H1 (cell line): ENCODE results near the gene UBE3B. TPM values are rescaled to one million over a fixed set of nuclear protein-coding genes. Genes with fewer than 3 reads are reported as not detected.

ENCODE experiments used
- CTCF ChIA-PET: fragments of 300-600 bp; sonication (Branson Sonifier 250); formaldehyde crosslinking; loops from one replicate; lab custom pipeline; 2021; ENCODE audit not compliant: partially characterized antibody; lab: Charles Lee
- POLR2A ChIA-PET: fragments of 300-600 bp; sonication (Branson Sonifier 250); formaldehyde crosslinking; loops from one replicate; lab custom pipeline; 2021; ENCODE audit warnings: inconsistent platforms; ENCODE audit not compliant: partially characterized antibody; lab: Charles Lee
- DNase-seq, 2 experiments: peaks; one replicate each; pipeline versions ENCODE4 v3.0.0 to v3.0.0-alpha.2; 2010 to 2022; ENCODE audit warnings: low spot score in 2 of 2, low read depth in 1 of 2, mixed read lengths in 1 of 2
- FAIRE-seq: peaks from 2 replicates; lab custom pipeline; 2011; peaks lifted over from hg19 to GRCh38; lab: Jason Lieb, UNC
- H2AFZ ChIP-seq: 2 replicates; pipeline ENCODE4 v1.8.1; 2012; ENCODE audit warnings: low read length, inconsistent platforms
- H2AK5ac ChIP-seq: 2 replicates; pipeline ENCODE4 v1.6.1; 2013; ENCODE audit warnings: low read depth, low read length
- H2BK120ac ChIP-seq: replicated peaks from 2 replicates; pipeline ENCODE3; 2013; ENCODE audit warnings: low read depth, low read length, inconsistent platforms
- H2BK12ac ChIP-seq: 2 replicates; pipeline ENCODE4 v1.6.1; 2013; ENCODE audit warnings: low read depth, low read length
- H2BK15ac ChIP-seq: 2 replicates; pipeline ENCODE4 v1.6.1; 2013; ENCODE audit warnings: low read length
- H2BK20ac ChIP-seq: 2 replicates; pipeline ENCODE4 v1.6.1; 2013; ENCODE audit warnings: low read length
- H2BK5ac ChIP-seq: 2 replicates; pipeline ENCODE4 v1.6.1; 2013; ENCODE audit warnings: low read depth, low read length
- H3K14ac ChIP-seq: 2 replicates; pipeline ENCODE4 v1.6.1; 2013; ENCODE audit warnings: inconsistent platforms; ENCODE audit not compliant: insufficient read length
- H3K18ac ChIP-seq: 2 replicates; pipeline ENCODE4 v1.6.1; 2013; ENCODE audit warnings: low read length; ENCODE audit errors: extremely low read depth
- H3K23ac ChIP-seq: 2 replicates; pipeline ENCODE4 v1.6.1; 2013; ENCODE audit warnings: inconsistent platforms; ENCODE audit not compliant: insufficient read length
- H3K23me2 ChIP-seq: 2 replicates; pipeline ENCODE4 v1.6.1; 2013; ENCODE audit warnings: low read depth, low read length
- H3K27ac ChIP-seq: 2 replicates; pipeline ENCODE4 v1.6.1; 2011; ENCODE audit warnings: low read depth, low read length, inconsistent platforms
- H3K27me3 ChIP-seq, 4 experiments: replicated peaks in 1 of 4; 1 replicate in 1 of 4; 2 replicates in 3 of 4; pipeline versions ENCODE4 v1.6.1 to v1.8.1; 2011 to 2013; ENCODE audit warnings: low read length in 3 of 4, mild to moderate bottlenecking in 3 of 4, inconsistent platforms in 2 of 4, mixed read lengths in 2 of 4, moderate library complexity in 1 of 4; ENCODE audit not compliant: control insufficient read depth in 3 of 4, insufficient read depth in 3 of 4; ENCODE audit errors: extremely low read depth in 1 of 4
- H3K36me3 ChIP-seq, 4 experiments: 2 replicates each; pipeline versions ENCODE4 v1.6.1 to v1.8.1; 2011 to 2013; ENCODE audit warnings: mild to moderate bottlenecking in 4 of 4, low read length in 3 of 4, moderate library complexity in 2 of 4, control low read depth in 1 of 4, inconsistent platforms in 1 of 4; ENCODE audit not compliant: insufficient read depth in 4 of 4, control insufficient read depth in 2 of 4
- H3K4ac ChIP-seq: replicated peaks from 2 replicates; pipeline ENCODE3; 2013; ENCODE audit warnings: low read length, low read depth, mixed read lengths, inconsistent platforms; ENCODE audit not compliant: insufficient read length
- H3K4me1 ChIP-seq, 4 experiments: replicated peaks in 1 of 4; 1 replicate in 1 of 4; 2 replicates in 3 of 4; pipeline versions ENCODE4 v1.6.1 to v1.8.1; 2011 to 2013; ENCODE audit warnings: low read length in 3 of 4, inconsistent platforms in 2 of 4, mixed read lengths in 1 of 4; ENCODE audit not compliant: insufficient read depth in 4 of 4, control insufficient read depth in 3 of 4
- H3K4me2 ChIP-seq, 2 experiments: 2 replicates each; pipeline versions ENCODE4 v1.6.1 to v1.8.1; 2011 to 2013; ENCODE audit warnings: low read depth in 2 of 2, low read length in 2 of 2, control low read depth in 1 of 2, inconsistent platforms in 1 of 2, mild to moderate bottlenecking in 1 of 2; ENCODE audit not compliant: insufficient read depth in 1 of 2
- H3K4me3 ChIP-seq, 4 experiments: fragments of 200-600, 300-600 bp in 1 of 4; sonication (generic), shearing (Covaris generic), sonication (Bioruptor Twin) in 1 of 4; 2 replicates each; pipeline versions ENCODE4 v1.5.1 to v1.8.1; 2011 to 2016; ENCODE audit warnings: low read length in 4 of 4, low read depth in 3 of 4, control low read depth in 2 of 4, inconsistent platforms in 2 of 4, mild to moderate bottlenecking in 2 of 4, mixed read lengths in 1 of 4, moderate library complexity in 1 of 4; ENCODE audit not compliant: insufficient read depth in 2 of 4; ENCODE audit errors: extremely low read depth in 1 of 4
- H3K56ac ChIP-seq: replicated peaks from 2 replicates; pipeline ENCODE3; 2013; ENCODE audit warnings: low read depth, mild to moderate bottlenecking, mixed read lengths, low read length, inconsistent platforms; ENCODE audit not compliant: insufficient read length
- H3K79me1 ChIP-seq: 2 replicates; pipeline ENCODE4 v1.6.1; 2013; ENCODE audit warnings: low read depth, low read length, control low read depth
- H3K79me2 ChIP-seq, 2 experiments: 2 replicates each; pipeline versions ENCODE4 v1.6.1 to v1.8.1; 2012 to 2013; ENCODE audit warnings: low read length in 2 of 2, mild to moderate bottlenecking in 2 of 2, inconsistent platforms in 1 of 2; ENCODE audit not compliant: insufficient read depth in 2 of 2, control insufficient read depth in 1 of 2
- H3K9ac ChIP-seq, 4 experiments: replicated peaks in 1 of 4; 1 replicate in 1 of 4; 2 replicates in 3 of 4; pipeline versions ENCODE4 v1.6.1 to v1.8.1; 2011 to 2013; ENCODE audit warnings: low read depth in 3 of 4, low read length in 3 of 4, control low read depth in 2 of 4, mild to moderate bottlenecking in 2 of 4, moderate library complexity in 2 of 4, inconsistent platforms in 1 of 4; ENCODE audit errors: extremely low read depth in 1 of 4
- H3K9me3 ChIP-seq, 2 experiments: 2 replicates each; pipeline versions ENCODE4 v1.6.1 to v1.8.1; 2012 to 2013; ENCODE audit warnings: mild to moderate bottlenecking in 2 of 2, moderate library complexity in 2 of 2, control low read depth in 1 of 2, inconsistent platforms in 1 of 2, low read depth in 1 of 2, low read length in 1 of 2, mixed read lengths in 1 of 2; ENCODE audit not compliant: insufficient read depth in 2 of 2
- H4K20me1 ChIP-seq, 2 experiments: replicated peaks in 1 of 2; 2 replicates each; pipeline versions ENCODE3 to v1.8.1; 2011 to 2013; ENCODE audit warnings: inconsistent platforms in 2 of 2, low read length in 2 of 2, mild to moderate bottlenecking in 1 of 2; ENCODE audit not compliant: insufficient read depth in 2 of 2, control insufficient read depth in 1 of 2
- H4K5ac ChIP-seq: 2 replicates; pipeline ENCODE4 v1.6.1; 2013; ENCODE audit warnings: low read length, low read depth, mixed read lengths, inconsistent platforms; ENCODE audit not compliant: insufficient read length
- H4K8ac ChIP-seq: 2 replicates; pipeline ENCODE4 v1.8.0; 2013; ENCODE audit warnings: mild to moderate bottlenecking, moderate library complexity, low read length, inconsistent platforms; ENCODE audit not compliant: insufficient read depth; ENCODE audit errors: extremely low read depth
- H4K91ac ChIP-seq: replicated peaks from 2 replicates; pipeline ENCODE3; 2013; ENCODE audit warnings: low read length, mixed read lengths, inconsistent platforms; ENCODE audit not compliant: insufficient read length
- BRCA1 ChIP-seq: IDR thresholded peaks from 2 replicates; pipeline ENCODE4 v1.6.1; 2012; ENCODE audit warnings: low read depth, low read length, improper control_type of control experiment
- CHD1 ChIP-seq: IDR thresholded peaks from 2 replicates; pipeline ENCODE4 v1.6.1; 2012; ENCODE audit warnings: low read depth, low read length, improper control_type of control experiment
- TCF12 ChIP-seq: IDR thresholded peaks from 2 replicates; pipeline ENCODE4 v1.6.1; 2011; ENCODE audit warnings: low read depth, mild to moderate bottlenecking, low read length
- WGBS, 2 experiments: shearing (Covaris generic) in 1 of 2; methylation state at CpG; one replicate each; pipeline versions ENCODE4 v1.1.6 to v1.1.7; 2013 to 2015; ENCODE audit warnings: low lambda C conversion rate in 2 of 2, mixed read lengths in 2 of 2, inconsistent platforms in 1 of 2, low coverage in 1 of 2, missing lambda C conversion rate in 1 of 2; ENCODE audit not compliant: insufficient replicate concordance in 2 of 2, insufficient coverage in 1 of 2, insufficient read length in 1 of 2; ENCODE audit errors: extremely low coverage in 1 of 2, missing lambda C conversion rate in 1 of 2; 5-methylcytosine and 5-hydroxymethylcytosine counted together
- polyA plus RNA-seq, 7 experiments: library from polyadenylated mRNA; depleted of rRNA in 3 of 7; stranded (reverse) in 5 of 7; unstranded in 2 of 7; fragments of >200 nt in 5 of 7; fragments of 200-250 nt in 2 of 7; gene quantifications; 1 replicate in 5 of 7; 2 replicates in 1 of 7; 4 replicates in 1 of 7; pipeline versions ENCODE4 v1.2.1 to v1.2.3, GENCODE V29; 2011 to 2013; ENCODE audit warnings: missing spikeins in 2 of 7, mixed read lengths in 2 of 7
- total RNA-seq: library from RNA; stranded (reverse); fragmentation: NEBNext Ultra II Directional; extraction: Animal tissue kit (Norgen Biotek cat#: 25700); gene quantifications from 2 replicates; pipeline ENCODE4 v1.2.1, GENCODE V29; 2021

The UBE3B gene
- total and polyA plus RNA-seq, 2 of the 8 experiments (the other 6 are each of a cell fraction or from before 2014, with no cell fraction given), result 14.0 to 21.1 TPM

DNA sequence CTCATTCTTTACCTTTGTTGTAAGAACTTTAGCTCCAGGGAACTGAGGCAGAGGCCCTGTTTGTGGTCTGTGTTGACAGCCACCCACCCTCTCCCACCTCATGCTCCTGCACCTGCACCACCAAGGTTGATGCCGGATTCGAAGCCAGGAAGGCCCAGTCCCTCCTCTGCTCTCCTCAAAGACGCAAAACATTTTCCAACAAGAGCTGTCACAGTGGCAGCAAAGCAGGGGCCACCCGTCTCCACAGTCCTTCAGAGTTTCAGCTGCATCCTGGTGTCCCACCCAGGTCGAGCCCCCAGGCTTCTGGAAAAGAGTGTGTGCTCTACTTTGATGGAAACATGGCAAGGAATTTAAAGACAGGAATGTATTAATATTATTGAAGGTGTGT, 58.4 kb downstream of the UBE3B start:
- ChIA-PET CTCF (interaction anchor here (0.6 to 1.2 kb wide), 4 partner anchors 15 to 19 kb away, joined by 3 to 4 read pairs (median 3); no protein-coding TSS in a partner anchor), POLR2A (no interaction called here)
- FAIRE-seq (no peak), DNase-seq (no peak)
- no peak overlapping the region for H3K27ac ChIP-seq
- no peak overlapping the region for H2AK5ac ChIP-seq
- H2BK120ac ChIP-seq, result no peak overlapping the region
- H4K91ac ChIP-seq, result no peak overlapping the region
- H3K79me2 ChIP-seq, result no peaks in the 10 kb centered on the region
- no peak overlapping the region for H2BK12ac ChIP-seq
- no peak overlapping the region for H3K4me3 ChIP-seq
- H3K4me1 ChIP-seq, result no peaks in the 10 kb centered on the region
- no peaks in the 10 kb centered on the region for H3K9me3 ChIP-seq
- no peak overlapping the region for H2BK20ac ChIP-seq
- no peak overlapping the region for H4K5ac ChIP-seq
- no peaks in the 10 kb centered on the region for H3K79me1 ChIP-seq
- no peak overlapping the region for H3K14ac ChIP-seq
- H3K4ac ChIP-seq, result no peak overlapping the region
- TF ChIP-seq CHD1, result no peak
- no peak for TF ChIP-seq BRCA1
- no peak for TF ChIP-seq TCF12
- peaks cover 0 to 3% (median 0%) of the 10 kb centered on the region in 4 experiments; a peak in 1 of 8 replicates for H3K36me3 ChIP-seq
- no peaks in the 10 kb centered on the region for H3K27me3 ChIP-seq
- no peak overlapping the region for H2BK5ac ChIP-seq
- no peak overlapping the region for H3K23ac ChIP-seq
- H3K4me2 ChIP-seq, result no peak overlapping the region
- H3K23me2 ChIP-seq, result no peaks in the 10 kb centered on the region
- no peak overlapping the region for H2AFZ ChIP-seq
- H3K18ac ChIP-seq, result no peak overlapping the region
- WGBS, 2 experiments, result 83% methylated on average over 5 of the region's 5 CpGs; no CpG with 5 or more reads in 1 of the 2 experiments
- H3K9ac ChIP-seq, result no peak overlapping the region
- no peak overlapping the region for H4K8ac ChIP-seq
- H3K56ac ChIP-seq, result no peak overlapping the region
- H2BK15ac ChIP-seq, result no peak overlapping the region
- H4K20me1 ChIP-seq, result no peaks in the 10 kb centered on the region
